22Rv1 (cell line): ENCODE results near the gene ATP6V0D1.

Experiments used
- H3K27ac ChIP-seq: fragments of 450-650 bp; 2 replicates; pipeline ENCODE4 v1.5.1; 2017
- CTCF ChIP-seq: fragments of 450-650 bp; IDR thresholded peaks from 2 replicates; pipeline ENCODE4 v1.5.1; 2017; ENCODE audit warnings: mild to moderate bottlenecking
- ZFX ChIP-seq: fragments of 450-650 bp; IDR thresholded peaks from 2 replicates; pipeline ENCODE4 v1.6.1; 2017; ENCODE audit warnings: antibody characterized with exemption, borderline replicate concordance

The ATP6V0D1 gene

GRCh38 chr16:67399749-67400704 is 80.9 kb downstream of the ATP6V0D1 start:
- no peak overlapping the region for H3K27ac ChIP-seq
- TF ChIP-seq CTCF (peak; percentile 57), ZFX (no peak)

GRCh38 chr16:67399218-67399733 is 81.7 kb downstream of the ATP6V0D1 start:
- TF ChIP-seq CTCF (peak; percentile 82), ZFX (no peak)
- H3K27ac ChIP-seq: no peak overlapping the region

- H3K27ac ChIP-seq: no peak overlapping the region
- TF ChIP-seq ZFX (no peak), CTCF (no peak)
These were observed 82.3 kb downstream of the ATP6V0D1 start for GRCh38 chr16:67398546-67399217.

- H3K27ac ChIP-seq: no peak overlapping the region
- TF ChIP-seq CTCF (no peak), ZFX (no peak)
These were observed 83.0 kb downstream of the ATP6V0D1 start for GRCh38 chr16:67397812-67398545.

- 0 out of 2 replicates have a peak overlapping the region, but pooled peaks have one; percentile 25 for H3K27ac ChIP-seq
- TF ChIP-seq CTCF (no peak), ZFX (no peak)
These were observed 83.7 kb downstream of the ATP6V0D1 start for GRCh38 chr16:67397036-67397801.
